ENCODE data around the gene NPVF. TPM values are rescaled to one million over a fixed set of nuclear protein-coding genes. Genes with fewer than 3 reads are reported as not detected.

NPVF gene
- total and polyA plus RNA-seq, 2 of the 4 experiments (the other 2 are of a cell fraction): not detected

- H2BK20ac ChIP-seq (ENCODE audit: low read depth, low read length): no peak overlapping the region
- no peaks in the 10 kb centered on the region for H3K79me1 ChIP-seq (ENCODE audit: low read depth in 1 of 2, low read length in 2 of 2)
- POLR2A ChIA-PET (ENCODE audit: unreplicated experiment): no interaction called here
- H3K36me3 ChIP-seq (ENCODE audit: control insufficient read depth, insufficient read depth, low read length): no peaks in the 10 kb centered on the region
- no peak overlapping the region for H3K27ac ChIP-seq (ENCODE audit: insufficient read depth, low read length)
- H2AK9ac ChIP-seq (replicated peaks; ENCODE audit: low read depth, low read length, poor library complexity): no peak overlapping the region
- no peak overlapping the region for H2BK15ac ChIP-seq (ENCODE audit: low read depth, low read length)
- no peak overlapping the region for H3K9ac ChIP-seq (ENCODE audit: low read depth, low read length)
- no peaks in the 10 kb centered on the region for H3K27me3 ChIP-seq (ENCODE audit: control insufficient read depth, insufficient read depth, low read length)
- H2BK5ac ChIP-seq (ENCODE audit: low read depth, low read length, poor library complexity, severe bottlenecking): no peak overlapping the region
- ATAC-seq (ENCODE audit: low read depth) (no peak), DNase-seq (no peak)
- no peak for TF ChIP-seq RCOR1 (IDR thresholded peaks at IDR 0.05; ENCODE audit: insufficient replicate concordance, low read length)
- TF ChIP-seq MAFK (IDR thresholded peaks at IDR 0.05; ENCODE audit: low read depth, low read length): no peak
- TF ChIP-seq CTCF (conservative IDR thresholded peaks at IDR 0.05; ENCODE audit: low read depth, low read length): no peak
- TF ChIP-seq RFX5 (IDR thresholded peaks at IDR 0.05; ENCODE audit: low read depth, low read length): no peak
- H4K91ac ChIP-seq (ENCODE audit: insufficient read depth, low read depth, low read length): no peak overlapping the region
- no peaks in the 10 kb centered on the region for H3K9me1 ChIP-seq (ENCODE audit: insufficient read depth, low read length)
- H3K14ac ChIP-seq (replicated peaks; ENCODE audit: low read depth, low read length): no peak overlapping the region
- H3K18ac ChIP-seq (ENCODE audit: low read depth, low read length): no peak overlapping the region
- intact Hi-C loops (cut with micrococcal nuclease) (loop anchor here (10.0 kb wide), 1 partner anchor 1915 kb away; the partner anchor contains the start of gene HOXA9), dilution Hi-C loops (cut with HindIII; ENCODE audit: low sequenced_read_pairs, unreplicated experiment) (no loop called here), in situ Hi-C loops (cut with MboI; ENCODE audit: low sequenced_read_pairs) (no loop called here)
- H4K20me1 ChIP-seq (ENCODE audit: insufficient read depth, low read length): no peaks in the 10 kb centered on the region
- H2BK120ac ChIP-seq (ENCODE audit: low read depth, low read length): no peak overlapping the region
- H3K4me1 ChIP-seq (ENCODE audit: control insufficient read depth, insufficient read depth, low read length): no peaks in the 10 kb centered on the region
- H3K4ac ChIP-seq (ENCODE audit: low read depth, low read length): no peak overlapping the region
- no TSS peak for BruUV-seq (replicated peaks)
- no peak overlapping the region for H3K23ac ChIP-seq (ENCODE audit: low read depth, low read length)
- CTCF ChIA-PET: interaction anchor here (1.6 kb wide), 1 partner anchor 10 kb away, joined by 4 read pairs; no protein-coding TSS in a partner anchor
- no peak overlapping the region for H2AK5ac ChIP-seq (ENCODE audit: low read depth, low read length)
- no peak overlapping the region for H3K56ac ChIP-seq (ENCODE audit: extremely low read depth, insufficient read depth, low read length)
- no peak overlapping the region for H4K8ac ChIP-seq (ENCODE audit: low read depth in 2 of 2, low read length in 2 of 2)
- H3K9me3 ChIP-seq (ENCODE audit: control insufficient read depth, insufficient read depth, low read length): no peaks in the 10 kb centered on the region
- no peak overlapping the region for H3K4me2 ChIP-seq (ENCODE audit: low read depth, low read length)
- WGBS, 2 experiments (ENCODE audit: extremely low coverage in 2 of 2, insufficient read length in 1 of 2): no CpG with 5 or more reads among the region's 3 CpGs
- H4K5ac ChIP-seq (ENCODE audit: low read depth, low read length): no peak overlapping the region
- H2AFZ ChIP-seq (replicated peaks; ENCODE audit: low read length, poor library complexity): no peak overlapping the region
- no peak overlapping the region for H3K4me3 ChIP-seq (ENCODE audit: insufficient read depth, low read depth, low read length)
These were observed 21.5 kb upstream of the NPVF start for GRCh38 chr7:25249772-25250171.

All from IMR-90 (cell line).